DND-41 (cell line): ENCODE measurements around the gene TM4SF4.

Experiments used
- EZH2 ChIP-seq: IDR thresholded peaks from 3 replicates; pipeline ENCODE4 v1.6.1; 2012; ENCODE audit warnings: borderline replicate concordance, low read depth, mild to moderate bottlenecking, moderate library complexity, low read length, inconsistent platforms; ENCODE audit not compliant: severe bottlenecking
- TF ChIP-seq, protein P1 (sequence below): IDR thresholded peaks from 2 replicates; pipeline ENCODE4 v1.5.1; 2012; ENCODE audit warnings: borderline replicate concordance, low read length, moderate library complexity, mild to moderate bottlenecking; ENCODE audit not compliant: poor library complexity, severe bottlenecking; ENCODE audit errors: extremely low read depth

DNA sequence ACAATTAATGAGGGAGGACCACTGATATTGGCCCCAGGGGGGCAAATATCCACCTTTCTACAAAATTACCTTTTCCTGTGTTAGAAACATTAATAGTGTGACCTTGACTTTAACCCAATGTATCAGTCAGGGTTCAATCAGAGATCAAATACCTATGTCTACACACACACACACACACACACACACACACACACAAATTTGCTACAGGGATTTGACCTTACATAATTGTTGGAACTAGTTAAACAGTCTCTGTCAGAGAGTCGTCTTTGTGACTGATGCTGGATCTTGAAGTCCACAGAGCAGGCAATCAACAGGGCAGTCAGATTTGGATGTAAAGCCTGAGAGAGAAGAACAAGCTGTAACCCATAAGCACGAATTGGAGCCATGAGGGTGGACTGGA is 32.5 kb downstream of the TM4SF4 start:
- TF ChIP-seq, protein P1, sequence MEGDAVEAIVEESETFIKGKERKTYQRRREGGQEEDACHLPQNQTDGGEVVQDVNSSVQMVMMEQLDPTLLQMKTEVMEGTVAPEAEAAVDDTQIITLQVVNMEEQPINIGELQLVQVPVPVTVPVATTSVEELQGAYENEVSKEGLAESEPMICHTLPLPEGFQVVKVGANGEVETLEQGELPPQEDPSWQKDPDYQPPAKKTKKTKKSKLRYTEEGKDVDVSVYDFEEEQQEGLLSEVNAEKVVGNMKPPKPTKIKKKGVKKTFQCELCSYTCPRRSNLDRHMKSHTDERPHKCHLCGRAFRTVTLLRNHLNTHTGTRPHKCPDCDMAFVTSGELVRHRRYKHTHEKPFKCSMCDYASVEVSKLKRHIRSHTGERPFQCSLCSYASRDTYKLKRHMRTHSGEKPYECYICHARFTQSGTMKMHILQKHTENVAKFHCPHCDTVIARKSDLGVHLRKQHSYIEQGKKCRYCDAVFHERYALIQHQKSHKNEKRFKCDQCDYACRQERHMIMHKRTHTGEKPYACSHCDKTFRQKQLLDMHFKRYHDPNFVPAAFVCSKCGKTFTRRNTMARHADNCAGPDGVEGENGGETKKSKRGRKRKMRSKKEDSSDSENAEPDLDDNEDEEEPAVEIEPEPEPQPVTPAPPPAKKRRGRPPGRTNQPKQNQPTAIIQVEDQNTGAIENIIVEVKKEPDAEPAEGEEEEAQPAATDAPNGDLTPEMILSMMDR, result no peak
- no peak for TF ChIP-seq EZH2
